GM12872 (cell line): ENCODE data around the gene ADGRD1.
A peak's percentile ranks its signal among the peaks of the same experiment; 100 is the strongest.

Experiments
- CTCF ChIP-seq: IDR thresholded peaks from 3 replicates; pipeline ENCODE4 v1.5.1; 2011; ENCODE audit warnings: low read depth, mild to moderate bottlenecking, low read length, moderate library complexity; ENCODE audit not compliant: insufficient read depth

ADGRD1 gene

GRCh38 chr12:131114942-131115584 lies 161.4 kb downstream of the ADGRD1 start:
- no peak for TF ChIP-seq CTCF

GRCh38 chr12:131115766-131116467 lies 162.2 kb downstream of the ADGRD1 start:
- TF ChIP-seq CTCF: no peak

DNA sequence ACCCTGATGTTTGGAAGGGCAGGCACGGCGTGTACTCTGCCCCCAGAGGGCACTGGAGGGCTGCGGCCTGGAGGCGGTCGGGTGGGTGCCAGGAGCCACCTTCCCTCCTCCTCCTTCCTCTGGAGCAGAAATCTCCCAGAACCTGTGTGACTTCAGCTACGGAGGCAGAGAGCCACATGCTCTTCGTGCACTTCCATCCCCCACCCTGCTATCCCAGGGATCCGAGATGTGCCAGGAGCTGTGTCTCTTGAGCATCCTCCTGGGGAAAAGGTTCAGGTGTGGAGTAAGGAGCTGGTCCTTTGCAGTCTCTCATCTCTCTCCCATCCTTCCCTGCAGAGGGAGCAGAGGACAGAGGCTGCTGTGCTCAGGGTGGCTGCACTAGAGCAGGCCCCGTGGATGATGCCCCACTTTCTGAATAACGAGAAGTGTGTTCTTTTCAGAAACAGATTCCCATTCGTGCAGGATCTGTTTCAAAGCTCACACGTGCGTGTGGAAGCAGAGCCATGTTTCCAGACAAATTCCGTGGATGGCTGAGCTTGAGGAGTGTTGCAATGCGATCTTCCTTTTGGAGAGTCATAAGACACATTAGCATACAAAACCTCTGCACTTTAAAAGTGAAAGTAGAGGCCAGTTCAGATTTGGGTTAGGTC lies 162.9 kb downstream of the ADGRD1 start:
- TF ChIP-seq CTCF: peak; percentile 55

GRCh38 chr12:131117438-131118245 lies 163.9 kb downstream of the ADGRD1 start:
- no peak for TF ChIP-seq CTCF

DNA sequence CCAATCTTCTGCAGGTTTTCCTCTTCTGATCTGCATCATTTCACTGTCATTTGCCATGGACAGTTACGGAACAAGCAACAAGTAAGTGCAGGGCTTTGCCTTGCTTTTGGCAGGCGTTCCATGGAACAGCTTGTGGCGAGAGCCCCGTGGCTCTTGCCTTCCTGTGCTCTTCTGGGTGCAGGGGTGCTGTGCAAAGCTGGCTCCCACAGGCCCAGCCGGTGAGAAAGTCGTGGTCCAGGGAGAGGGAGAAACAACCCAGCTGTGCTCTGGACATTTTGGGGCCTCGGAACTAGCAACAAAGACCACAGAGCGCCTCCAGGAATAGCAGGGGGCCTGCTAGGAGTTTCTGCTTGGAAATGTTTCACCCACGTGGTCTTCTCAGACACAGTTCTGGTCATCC lies 164.7 kb downstream of the ADGRD1 start:
- TF ChIP-seq CTCF: no peak

- no peak for TF ChIP-seq CTCF
These were observed 166.2 kb downstream of the ADGRD1 start for GRCh38 chr12:131119936-131120335.

DNA sequence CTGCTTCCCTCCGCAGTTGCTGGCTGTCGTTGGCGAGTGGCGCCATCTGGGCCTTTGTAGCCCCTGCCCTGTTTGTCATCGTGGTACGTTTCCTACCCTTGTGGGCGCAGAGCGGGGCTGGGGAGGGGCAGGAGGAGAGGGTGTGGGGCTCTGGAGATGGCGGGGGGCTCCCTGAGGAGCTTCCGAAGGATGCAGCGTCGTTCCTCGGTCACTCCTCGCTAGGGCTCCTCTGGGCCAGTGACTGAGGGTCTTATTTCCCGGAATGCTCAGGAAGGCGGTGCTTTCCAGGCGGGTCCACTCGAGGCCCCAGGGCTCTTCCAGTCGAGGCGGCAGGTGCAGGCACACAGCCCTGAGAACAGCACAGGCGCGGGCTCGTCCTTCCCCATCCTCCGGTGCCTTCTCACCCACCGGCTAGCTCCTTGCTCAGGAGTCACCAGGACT lies 167.1 kb downstream of the ADGRD1 start:
- TF ChIP-seq CTCF: no peak
